Erythroblast (primary cell): ENCODE results near the gene KIFC1.

ENCODE experiments used
- GATA1 ChIP-seq: IDR thresholded peaks from 2 replicates; pipeline ENCODE4 v1.6.1; 2011; ENCODE audit warnings: low read depth, mild to moderate bottlenecking, control low read depth, low read length, moderate library complexity
- POLR2A ChIP-seq: IDR thresholded peaks from 2 replicates; pipeline ENCODE4 v1.6.1; 2011; ENCODE audit warnings: mild to moderate bottlenecking, low read length

- TF ChIP-seq POLR2A (no peak), GATA1 (no peak)
Observed at GRCh38 chr6:33372526-33373123, 19.0 kb upstream of the KIFC1 start.
